H9 (cell line): ENCODE data around the gene ATF5. TPM values are rescaled to one million over a fixed set of nuclear protein-coding genes. Genes with fewer than 3 reads are reported as not detected.

Experiments used
- DNase-seq: peaks from one replicate; pipeline ENCODE4 v3.0.0-alpha.2; 2017
- H2AFZ ChIP-seq: one replicate; pipeline ENCODE4 v1.6.1; 2013; ENCODE audit warnings: mild to moderate bottlenecking, low read length, control low read depth, moderate library complexity
- H2AK5ac ChIP-seq: 2 replicates; pipeline ENCODE4 v1.6.1; 2013; ENCODE audit warnings: low read length, control low read depth, mixed read lengths; ENCODE audit not compliant: insufficient read length
- H2BK120ac ChIP-seq: one replicate; pipeline ENCODE4 v1.6.1; 2013; ENCODE audit warnings: low read depth, mild to moderate bottlenecking, low read length, control low read depth, inconsistent platforms; ENCODE audit not compliant: poor library complexity, severe bottlenecking
- H2BK12ac ChIP-seq: 2 replicates; pipeline ENCODE4 v1.6.1; 2013; ENCODE audit warnings: low read length, control low read depth, mixed read lengths, low read depth; ENCODE audit not compliant: insufficient read length
- H2BK15ac ChIP-seq: 2 replicates; pipeline ENCODE4 v1.6.1; 2013; ENCODE audit warnings: low read depth, low read length, control low read depth
- H2BK20ac ChIP-seq: one replicate; pipeline ENCODE4 v1.6.1; 2013; ENCODE audit warnings: low read depth, mild to moderate bottlenecking, low read length, control low read depth, inconsistent platforms; ENCODE audit not compliant: poor library complexity, severe bottlenecking
- H2BK5ac ChIP-seq: 2 replicates; pipeline ENCODE4 v1.6.1; 2013; ENCODE audit warnings: low read length, control low read depth, mixed read lengths; ENCODE audit not compliant: insufficient read length
- H3K14ac ChIP-seq: 2 replicates; pipeline ENCODE4 v1.6.1; 2013; ENCODE audit warnings: low read length, control low read depth; ENCODE audit not compliant: insufficient read depth
- H3K18ac ChIP-seq: 2 replicates; pipeline ENCODE4 v1.6.1; 2013; ENCODE audit warnings: low read depth, mild to moderate bottlenecking, mixed read lengths, low read length, control low read depth; ENCODE audit not compliant: insufficient read length
- H3K23ac ChIP-seq: 2 replicates; pipeline ENCODE4 v1.6.1; 2013; ENCODE audit warnings: low read length, control low read depth, mixed read lengths, low read depth; ENCODE audit not compliant: insufficient read length
- H3K23me2 ChIP-seq: 2 replicates; pipeline ENCODE4 v1.6.1; 2013; ENCODE audit warnings: low read depth, mild to moderate bottlenecking, mixed read lengths, low read length, control low read depth; ENCODE audit not compliant: insufficient read length, poor library complexity, severe bottlenecking
- H3K27ac ChIP-seq: 2 replicates; pipeline ENCODE4 v1.5.1; 2013; ENCODE audit warnings: low read length, control low read depth, mixed read lengths, low read depth; ENCODE audit not compliant: insufficient read length
- H3K27me3 ChIP-seq: 2 replicates; pipeline ENCODE4 v1.6.1; 2013; ENCODE audit warnings: low read length, control low read depth, inconsistent platforms; ENCODE audit not compliant: insufficient read depth
- H3K4ac ChIP-seq: 2 replicates; pipeline ENCODE4 v1.6.1; 2013; ENCODE audit warnings: low read depth, mild to moderate bottlenecking, control low read depth, inconsistent platforms, low read length, moderate library complexity
- H3K4me1 ChIP-seq: 2 replicates; pipeline ENCODE4 v1.6.1; 2013; ENCODE audit warnings: low read length, control low read depth, inconsistent platforms; ENCODE audit not compliant: insufficient read depth
- H3K4me2 ChIP-seq: 2 replicates; pipeline ENCODE4 v1.6.1; 2013; ENCODE audit warnings: low read length, control low read depth, mixed read lengths; ENCODE audit not compliant: insufficient read length, insufficient read depth
- H3K56ac ChIP-seq: 2 replicates; pipeline ENCODE4 v1.6.1; 2013; ENCODE audit warnings: low read depth, mild to moderate bottlenecking, mixed read lengths, low read length, control low read depth; ENCODE audit not compliant: insufficient read length
- H3K79me1 ChIP-seq: 2 replicates; pipeline ENCODE4 v1.6.1; 2013; ENCODE audit warnings: low read depth, mild to moderate bottlenecking, moderate library complexity, low read length, control low read depth, inconsistent platforms; ENCODE audit not compliant: insufficient read depth, poor library complexity, severe bottlenecking
- H3K79me2 ChIP-seq: 2 replicates; pipeline ENCODE4 v1.6.1; 2013; ENCODE audit warnings: low read length, control low read depth, inconsistent platforms; ENCODE audit not compliant: insufficient read depth
- H3K9ac ChIP-seq: 2 replicates; pipeline ENCODE4 v1.6.1; 2013; ENCODE audit warnings: low read length, control low read depth, mixed read lengths; ENCODE audit not compliant: insufficient read length; ENCODE audit errors: extremely low read depth
- H3K9me3 ChIP-seq: one replicate; pipeline ENCODE4 v1.6.1; 2013; ENCODE audit warnings: low read depth, low read length, inconsistent platforms; ENCODE audit not compliant: control insufficient read depth
- H3T11ph ChIP-seq: one replicate; pipeline ENCODE4 v1.6.1; 2013; ENCODE audit warnings: mild to moderate bottlenecking, low read length, control low read depth, inconsistent platforms
- H4K20me1 ChIP-seq: one replicate; pipeline ENCODE4 v1.6.1; 2013; ENCODE audit not compliant: control insufficient read depth, insufficient read length, insufficient read depth
- H4K5ac ChIP-seq: 2 replicates; pipeline ENCODE4 v1.6.1; 2013; ENCODE audit warnings: low read depth, mild to moderate bottlenecking, mixed read lengths, low read length, control low read depth; ENCODE audit not compliant: insufficient read length
- H4K8ac ChIP-seq: replicated peaks from 2 replicates; pipeline ENCODE4 v1.6.1; 2013; ENCODE audit warnings: low read length, control low read depth, mixed read lengths, low read depth; ENCODE audit not compliant: insufficient read length
- H4K91ac ChIP-seq: 2 replicates; pipeline ENCODE4 v1.6.1; 2013; ENCODE audit warnings: low read depth, mild to moderate bottlenecking, moderate library complexity, mixed read lengths, low read length, control low read depth; ENCODE audit not compliant: insufficient read length
- H3K27ac Mint-ChIP-seq, 3 experiments: 2 replicates in 2 of 3; 3 replicates in 1 of 3; pipeline ENCODE4 v1.8.0; 2020 to 2021; ENCODE audit warnings: mixed read lengths in 3 of 3, mild to moderate bottlenecking in 1 of 3, moderate library complexity in 1 of 3
- H3K27me3 Mint-ChIP-seq: 2 replicates; pipeline ENCODE4 v1.8.0; 2021; ENCODE audit warnings: low read depth, mild to moderate bottlenecking, moderate library complexity, mixed read lengths
- H3K36me3 Mint-ChIP-seq, 3 experiments: 2 replicates in 2 of 3; 3 replicates in 1 of 3; pipeline ENCODE4 v1.8.0; 2020 to 2021; ENCODE audit warnings: low read depth in 3 of 3, mixed read lengths in 3 of 3; ENCODE audit not compliant: insufficient read depth in 1 of 3
- H3K4me1 Mint-ChIP-seq, 2 experiments: 2 replicates each; pipeline ENCODE4 v1.8.0; 2020; ENCODE audit warnings: mixed read lengths in 2 of 2
- H3K4me3 Mint-ChIP-seq, 2 experiments: 2 replicates in 1 of 2; 3 replicates in 1 of 2; pipeline ENCODE4 v1.8.0; 2020 to 2021; ENCODE audit warnings: mild to moderate bottlenecking in 2 of 2, mixed read lengths in 2 of 2, moderate library complexity in 1 of 2
- H3K9me3 Mint-ChIP-seq, 2 experiments: 2 replicates in 1 of 2; 3 replicates in 1 of 2; pipeline ENCODE4 v1.8.0; 2020; ENCODE audit warnings: mild to moderate bottlenecking in 2 of 2, mixed read lengths in 2 of 2, moderate library complexity in 1 of 2
- WGBS: extraction: QIAGEN DNeasy Blood & Tissue Kit; methylation state at CpG from one replicate; pipeline ENCODE4 v1.1.7; 2013; ENCODE audit warnings: missing lambda C conversion rate, low lambda C conversion rate, mixed read lengths; ENCODE audit not compliant: insufficient read length; ENCODE audit errors: extremely low coverage; 5-methylcytosine and 5-hydroxymethylcytosine counted together
- total RNA-seq: library from RNA; stranded (reverse); gene quantifications from 2 replicates; pipeline ENCODE4 v1.2.1, GENCODE V29; 2021
- TF ChIP-seq, protein P1 (sequence below): fragments of 200-600 bp; sonication (generic); conservative IDR thresholded peaks from 3 replicates; pipeline ENCODE4 v1.8.0; 2021; ENCODE audit warnings: antibody characterized with exemption, mild to moderate bottlenecking

The ATF5 gene
- total RNA-seq, 1 experiment from 2014 or later = 18.5 TPM

DNA sequence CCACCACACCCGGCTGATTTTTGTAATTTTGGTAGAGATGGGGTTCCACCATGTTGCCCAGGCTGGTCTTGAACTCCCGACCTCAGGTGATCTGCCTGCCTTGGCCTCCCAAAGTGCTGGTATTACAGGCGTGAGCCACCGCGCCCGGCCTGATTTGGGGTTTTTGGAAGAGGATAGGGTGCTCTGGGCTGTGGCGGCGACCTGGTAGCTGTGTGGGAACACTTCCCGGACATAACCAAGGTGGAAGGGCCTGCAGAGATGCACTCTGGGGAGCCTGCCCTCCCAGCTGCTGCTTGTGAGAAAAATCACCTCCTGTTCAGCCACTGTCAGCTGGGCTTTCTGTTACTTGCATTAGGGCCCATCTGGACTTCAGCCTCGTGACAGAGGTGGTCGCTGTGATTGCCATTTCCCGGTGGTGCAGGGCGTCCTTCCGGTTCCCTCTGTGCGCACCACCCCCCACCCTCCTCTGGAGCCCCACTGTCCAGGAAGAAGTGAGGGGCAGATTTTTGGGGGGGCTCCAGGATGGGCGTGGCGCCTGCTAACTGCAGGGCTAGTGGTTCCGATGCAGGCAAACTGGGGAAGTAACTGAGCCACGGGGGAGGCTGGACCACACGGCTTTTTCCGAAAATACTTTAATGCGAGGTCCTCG, 39.8 kb upstream of the ATF5 start:
- no peak for DNase-seq
- Histone ChIP-seq H2BK15ac (no peak overlapping the region), H3K79me1 (no peaks in the 10 kb centered on the region), H2BK12ac (no peak overlapping the region), H2BK120ac (no peak overlapping the region), H3K56ac (no peak overlapping the region), H3K14ac (no peak overlapping the region), H2BK5ac (no peak overlapping the region), H3K27ac (no peak overlapping the region), H3K27me3 (no peaks in the 10 kb centered on the region; the same call in 1 of the 2 replicates), H4K8ac (no peak overlapping the region), H3K4ac (no peak overlapping the region), H2BK20ac (no peak overlapping the region), H4K20me1 (peaks cover 5% of the 10 kb centered on the region), H4K91ac (no peak overlapping the region), H3K4me2 (no peak overlapping the region), H3K4me1 (no peaks in the 10 kb centered on the region), H3K23ac (no peak overlapping the region), H3K79me2 (no peaks in the 10 kb centered on the region), H2AK5ac (no peak overlapping the region), H4K5ac (no peak overlapping the region), H3K18ac (no peak overlapping the region), H2AFZ (no peak overlapping the region), H3K9me3 (no peaks in the 10 kb centered on the region), H3K23me2 (peaks cover 3% of the 10 kb centered on the region), H3K9ac (no peak overlapping the region), H3T11ph (no peak overlapping the region)
- TF ChIP-seq, protein P1, sequence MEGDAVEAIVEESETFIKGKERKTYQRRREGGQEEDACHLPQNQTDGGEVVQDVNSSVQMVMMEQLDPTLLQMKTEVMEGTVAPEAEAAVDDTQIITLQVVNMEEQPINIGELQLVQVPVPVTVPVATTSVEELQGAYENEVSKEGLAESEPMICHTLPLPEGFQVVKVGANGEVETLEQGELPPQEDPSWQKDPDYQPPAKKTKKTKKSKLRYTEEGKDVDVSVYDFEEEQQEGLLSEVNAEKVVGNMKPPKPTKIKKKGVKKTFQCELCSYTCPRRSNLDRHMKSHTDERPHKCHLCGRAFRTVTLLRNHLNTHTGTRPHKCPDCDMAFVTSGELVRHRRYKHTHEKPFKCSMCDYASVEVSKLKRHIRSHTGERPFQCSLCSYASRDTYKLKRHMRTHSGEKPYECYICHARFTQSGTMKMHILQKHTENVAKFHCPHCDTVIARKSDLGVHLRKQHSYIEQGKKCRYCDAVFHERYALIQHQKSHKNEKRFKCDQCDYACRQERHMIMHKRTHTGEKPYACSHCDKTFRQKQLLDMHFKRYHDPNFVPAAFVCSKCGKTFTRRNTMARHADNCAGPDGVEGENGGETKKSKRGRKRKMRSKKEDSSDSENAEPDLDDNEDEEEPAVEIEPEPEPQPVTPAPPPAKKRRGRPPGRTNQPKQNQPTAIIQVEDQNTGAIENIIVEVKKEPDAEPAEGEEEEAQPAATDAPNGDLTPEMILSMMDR = no peak
- peaks cover 0 to 11% of the 10 kb centered on the region in 2 experiments; a peak in 1 of 5 replicates for H3K9me3 Mint-ChIP-seq
- peaks cover 32% of the 10 kb centered on the region for H3K27me3 Mint-ChIP-seq
- peaks cover 3 to 21% of the 10 kb centered on the region in 2 experiments; a peak in 3 of 4 replicates for H3K4me1 Mint-ChIP-seq
- H3K36me3 Mint-ChIP-seq = peaks cover 25 to 33% (median 29%) of the 10 kb centered on the region in 3 experiments
- no peak overlapping the region; a peak in 1 of 7 replicates for H3K27ac Mint-ChIP-seq
- H3K4me3 Mint-ChIP-seq = peak overlapping the region in 1 of 2 experiments; percentile 35; a peak in 2 of 5 replicates
- WGBS = no CpG with 5 or more reads among the region's 23 CpGs
